Heart left ventricle (tissue), 16 donors: ENCODE results near the gene FSTL4. TPM values are rescaled to one million over a fixed set of nuclear protein-coding genes. Genes with fewer than 3 reads are reported as not detected.

Source experiments
- ATAC-seq, 4 donors: fragments of 200-7000 bp; cut with Tn5 transposase; one replicate each; pipeline ENCODE4 v1.9.1; 2020 to 2022; ENCODE audit warnings: moderate library complexity in 4 of 4, mild to moderate bottlenecking in 3 of 4, moderate number of reproducible peaks in 1 of 4
- DNase-seq, 5 donors: peaks; one replicate each; pipeline ENCODE4 v3.0.0-alpha.2; 2020
- H3K27ac ChIP-seq, 12 donors: fragments of 200-600 bp; sonication (generic) in 4 of 12; one replicate each; pipeline versions ENCODE4 v1.5.0 to v1.8.0; 2016 to 2022; ENCODE audit warnings: mild to moderate bottlenecking in 2 of 12
- H3K27me3 ChIP-seq, 9 donors: fragments of 200-600 bp; sonication (generic) in 2 of 9; one replicate each; pipeline versions ENCODE4 v1.5.1 to v1.8.0; 2016 to 2022; ENCODE audit warnings: mild to moderate bottlenecking in 3 of 9
- H3K36me3 ChIP-seq, 9 donors: fragments of 200-600 bp; sonication (generic) in 2 of 9; one replicate each; pipeline versions ENCODE4 v1.5.0 to v1.8.0; 2018 to 2022; ENCODE audit warnings: mild to moderate bottlenecking in 2 of 9
- H3K4me1 ChIP-seq, 12 donors: fragments of 200-600 bp; sonication (generic) in 4 of 12; one replicate each; pipeline versions ENCODE4 v1.5.0 to v1.8.0; 2016 to 2022; ENCODE audit warnings: mild to moderate bottlenecking in 3 of 12
- H3K4me3 ChIP-seq, 12 donors: fragments of 200-600 bp; sonication (generic) in 4 of 12; one replicate each; pipeline versions ENCODE4 v1.5.0 to v1.8.0; 2017 to 2022; ENCODE audit warnings: mild to moderate bottlenecking in 9 of 12, moderate library complexity in 4 of 12
- H3K9me3 ChIP-seq, 12 donors: fragments of 200-600 bp; sonication (generic) in 4 of 12; one replicate each; pipeline versions ENCODE4 v1.5.0 to v1.8.0; 2016 to 2022; ENCODE audit warnings: mild to moderate bottlenecking in 1 of 12
- POLR2A ChIP-seq, 2 donors: fragments of 450-650 bp; IDR thresholded peaks; one replicate each; pipeline ENCODE4 v1.6.1; 2017; ENCODE audit warnings: antibody characterized with exemption in 2 of 2, mild to moderate bottlenecking in 2 of 2, moderate library complexity in 2 of 2
- WGBS, 4 donors: extraction: QIAGEN DNeasy Blood & Tissue Kit in 2 of 4; methylation state at CpG; one replicate each; pipeline versions ENCODE4 v1.1.5 to v1.1.7; 2013 to 2018; 5-methylcytosine and 5-hydroxymethylcytosine counted together
- intact Hi-C, 10 donors: fragments of 100-400 bp; cut with DNase I; formaldehyde crosslinking; loops; one replicate each; pipeline versions ENCODE4 v1.11.1 to v1.14.2; 2022
- polyA plus RNA-seq, 2 donors: library from polyadenylated mRNA; stranded (reverse); fragments of 200-250 nt; gene quantifications; one replicate each; pipeline ENCODE4 v1.2.3, GENCODE V29; 2013
- total RNA-seq, 9 donors: library from RNA; depleted of rRNA in 2 of 9; stranded (reverse); fragments of >200 nt in 2 of 9; fragmentation: NEBNext Ultra II Directional in 3 of 9; extraction: Animal tissue kit (Norgen Biotek cat#: 25700) in 3 of 9; gene quantifications; one replicate each; pipeline versions ENCODE4 v1.1.0 to v1.2.4, GENCODE V29; 2016 to 2023
- TF ChIP-seq, protein P1 (sequence below), 12 donors: fragments of 200-600 bp; sonication (generic) in 4 of 12; IDR thresholded peaks; one replicate each; pipeline versions ENCODE4 v1.5.0 to v1.8.0; 2018 to 2022; ENCODE audit warnings: antibody characterized with exemption in 12 of 12, mild to moderate bottlenecking in 5 of 12
- donor health status: ischemic (EF 13 %, LVEDD 7.1; RV severe dilation, severe dysfunction).
- donor health status: healthy with polysubstance abuse.
- donor health status: DM: no; HTN: yes; CAD: no.
- donor health status: DM: no; HTN: no; CAD: no.
- donor health status: ischemic (EF 25% LVEDD 6.9; RV normal size, moderate dysfunction).
- donor health status: ischemic (EF 25% LVEDD 5.7; RV mildly dilated, moderate dysfunction).
- donor health status: healthy.
- donor health status: DM: yes; HTN: yes; CAD: no.
- donor health status: ischemic (EF 35%, LVEDD 5.7; RV mildly dilated, moderate dysfunction).
- donor health status: nonischemic (EF 11% LVEDD 7.7; RV severe dilation, severe dysfunction).
- donor health status: DM: yes; HTN: yes; CAD: no.
- donor health status: PGD.
- donor health status: ischemic (EF 29% LVEDD 5.4; RV normal size, mild dysfunction).
- donor health status: nonischemic (EF 23%, LVEDD 6.1; RV moderate dilation, normal function).

Gene FSTL4
- total and polyA plus RNA-seq, 11 donors = 0.01 to 0.39 (median 0.17) TPM; not detected in 6

DNA sequence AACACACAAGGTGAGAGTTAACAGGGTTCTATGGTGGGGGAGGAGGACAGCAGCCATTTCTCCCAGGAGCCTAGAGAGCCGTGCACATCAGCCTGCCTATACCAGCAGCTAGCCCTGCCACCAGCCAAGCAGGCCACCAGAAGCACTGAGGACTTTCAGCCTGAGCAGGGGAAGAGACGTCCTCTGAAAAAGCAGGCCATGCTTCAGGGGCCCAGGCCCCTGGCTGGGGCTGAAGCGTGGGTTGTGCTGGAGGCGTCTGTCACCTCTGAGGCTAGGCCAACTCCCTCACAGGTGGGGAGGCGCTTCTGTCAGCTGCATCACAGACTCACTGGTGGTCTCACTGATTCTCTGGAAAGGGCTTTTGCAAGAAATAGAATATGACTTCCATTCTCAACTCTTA, 16.3 kb downstream of the FSTL4 start:
- TF ChIP-seq, protein P1, sequence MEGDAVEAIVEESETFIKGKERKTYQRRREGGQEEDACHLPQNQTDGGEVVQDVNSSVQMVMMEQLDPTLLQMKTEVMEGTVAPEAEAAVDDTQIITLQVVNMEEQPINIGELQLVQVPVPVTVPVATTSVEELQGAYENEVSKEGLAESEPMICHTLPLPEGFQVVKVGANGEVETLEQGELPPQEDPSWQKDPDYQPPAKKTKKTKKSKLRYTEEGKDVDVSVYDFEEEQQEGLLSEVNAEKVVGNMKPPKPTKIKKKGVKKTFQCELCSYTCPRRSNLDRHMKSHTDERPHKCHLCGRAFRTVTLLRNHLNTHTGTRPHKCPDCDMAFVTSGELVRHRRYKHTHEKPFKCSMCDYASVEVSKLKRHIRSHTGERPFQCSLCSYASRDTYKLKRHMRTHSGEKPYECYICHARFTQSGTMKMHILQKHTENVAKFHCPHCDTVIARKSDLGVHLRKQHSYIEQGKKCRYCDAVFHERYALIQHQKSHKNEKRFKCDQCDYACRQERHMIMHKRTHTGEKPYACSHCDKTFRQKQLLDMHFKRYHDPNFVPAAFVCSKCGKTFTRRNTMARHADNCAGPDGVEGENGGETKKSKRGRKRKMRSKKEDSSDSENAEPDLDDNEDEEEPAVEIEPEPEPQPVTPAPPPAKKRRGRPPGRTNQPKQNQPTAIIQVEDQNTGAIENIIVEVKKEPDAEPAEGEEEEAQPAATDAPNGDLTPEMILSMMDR (IDR thresholded peaks at IDR 0.05) = no peak
- no peak for TF ChIP-seq POLR2A (IDR thresholded peaks at IDR 0.05)
- DNase-seq = no peak
- Histone ChIP-seq H3K9me3 (no peaks in the 10 kb centered on the region), H3K27ac (no peak overlapping the region), H3K4me1 (no peaks in the 10 kb centered on the region), H3K4me3 (no peak overlapping the region), H3K27me3 (no peaks in the 10 kb centered on the region), H3K36me3 (no peaks in the 10 kb centered on the region)
- 54 to 75% (median 69%) methylated on average over 5 of the region's 5 CpGs for WGBS, 4 donors
- intact Hi-C loops = no loop called here
- ATAC-seq = no peak

DNA sequence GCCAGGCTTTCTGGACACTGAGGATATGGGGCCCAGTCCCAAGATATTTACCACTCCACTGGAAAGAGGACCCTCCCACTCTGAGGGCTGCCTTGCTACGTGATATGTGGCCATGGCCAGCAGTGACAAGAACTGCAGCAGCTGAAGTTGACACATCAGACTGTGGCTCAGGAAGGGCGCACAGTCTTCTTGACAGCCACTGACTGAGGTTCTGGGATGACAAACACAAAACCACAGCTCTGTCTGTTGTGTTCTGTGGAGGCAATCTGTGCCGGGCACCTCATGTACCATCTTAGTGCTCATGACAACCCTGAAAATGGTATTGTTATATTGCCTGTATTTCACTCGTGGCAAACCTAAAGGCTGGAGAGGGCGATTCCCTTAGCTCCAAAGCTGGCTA, 16.9 kb downstream of the FSTL4 start:
- DNase-seq (no peak), ATAC-seq (no peak)
- Histone ChIP-seq H3K9me3 (no peaks in the 10 kb centered on the region), H3K36me3 (no peaks in the 10 kb centered on the region), H3K4me1 (no peaks in the 10 kb centered on the region), H3K4me3 (no peak overlapping the region), H3K27me3 (no peaks in the 10 kb centered on the region), H3K27ac (no peak overlapping the region)
- TF ChIP-seq POLR2A (IDR thresholded peaks at IDR 0.05) = no peak
- TF ChIP-seq, protein P1 (IDR thresholded peaks at IDR 0.05) = no peak
- intact Hi-C loops = no loop called here
- 79 to 86% (median 82%) methylated on average over 5 of the region's 5 CpGs for WGBS, 4 donors

DNA sequence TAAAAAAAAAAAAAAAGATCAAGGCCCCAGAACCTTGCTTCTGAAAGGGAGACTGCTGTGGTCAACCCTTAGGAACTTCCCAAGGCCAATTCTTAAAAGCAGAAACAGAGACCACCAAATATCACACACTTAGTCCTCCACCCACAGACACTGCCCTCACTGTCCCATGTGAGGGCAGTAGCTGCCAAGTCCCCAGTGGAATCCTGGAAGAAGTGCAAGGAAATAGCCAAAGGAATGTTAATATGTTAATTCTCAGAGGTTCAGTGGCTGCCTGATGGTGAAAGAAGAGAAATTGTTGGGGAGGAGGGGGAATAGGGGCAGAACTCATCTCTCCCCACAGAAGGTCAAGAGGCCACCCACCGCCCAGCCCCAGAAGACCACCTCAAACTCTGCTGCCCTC, 23.1 kb downstream of the FSTL4 start:
- H3K4me3 ChIP-seq = no peak overlapping the region
- DNase-seq (no peak), ATAC-seq (no peak)
- no peak overlapping the region for H3K27ac ChIP-seq
- H3K36me3 ChIP-seq = no peaks in the 10 kb centered on the region
- 60 to 100% (median 71%) methylated on average over 1 of the region's 1 CpG for WGBS, 4 donors
- TF ChIP-seq POLR2A (IDR thresholded peaks at IDR 0.05) = no peak
- TF ChIP-seq, protein P1 (IDR thresholded peaks at IDR 0.05) = no peak
- intact Hi-C loops = no loop called here
- no peaks in the 10 kb centered on the region for H3K9me3 ChIP-seq
- H3K27me3 ChIP-seq = no peaks in the 10 kb centered on the region
- H3K4me1 ChIP-seq = no peaks in the 10 kb centered on the region

DNA sequence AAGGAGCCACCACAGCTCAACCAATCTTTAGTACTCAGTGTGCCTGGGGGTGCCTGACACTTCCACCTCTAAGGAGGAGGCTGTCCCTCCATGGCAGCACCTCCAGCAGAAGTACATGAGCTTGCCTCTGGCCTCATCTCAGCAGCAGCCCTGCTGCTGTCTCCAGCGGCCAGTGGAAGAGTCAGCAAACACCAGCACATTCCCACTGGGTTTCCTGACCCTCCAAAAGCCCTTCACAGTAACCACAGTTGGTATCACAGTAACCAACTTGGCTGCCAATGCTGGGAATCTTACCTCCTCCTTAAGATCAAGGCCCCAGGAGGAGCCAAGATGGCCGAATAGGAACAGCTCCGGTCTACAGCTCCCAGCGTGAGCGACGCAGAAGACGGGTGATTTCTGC, 29.4 kb downstream of the FSTL4 start:
- WGBS, 4 donors = 53 to 89% (median 72%) methylated on average over 1 to 7 of the region's 7 CpGs
- peaks cover 0 to 7% (median 0%) of the 10 kb centered on the region in 9 donors for H3K27me3 ChIP-seq
- no peak for DNase-seq
- no peaks in the 10 kb centered on the region for H3K36me3 ChIP-seq
- H3K9me3 ChIP-seq = no peaks in the 10 kb centered on the region
- TF ChIP-seq, protein P1 (IDR thresholded peaks at IDR 0.05) = no peak
- no peak for TF ChIP-seq POLR2A (IDR thresholded peaks at IDR 0.05)
- no peak overlapping the region for H3K4me3 ChIP-seq
- ATAC-seq = no peak
- H3K4me1 ChIP-seq = no peaks in the 10 kb centered on the region
- H3K27ac ChIP-seq = no peak overlapping the region
- intact Hi-C loops = no loop called here
